DMS114 treated with DMSO at 0.1 percent for 48 hours (cell line): ENCODE data around the gene LRRC3.

ENCODE experiments used
- DNase-seq: peaks from one replicate; lab custom pipeline; 2025; ENCODE audit not compliant: unreplicated experiment; lab: John Stamatoyannopoulos, UW

LRRC3 gene

DNA sequence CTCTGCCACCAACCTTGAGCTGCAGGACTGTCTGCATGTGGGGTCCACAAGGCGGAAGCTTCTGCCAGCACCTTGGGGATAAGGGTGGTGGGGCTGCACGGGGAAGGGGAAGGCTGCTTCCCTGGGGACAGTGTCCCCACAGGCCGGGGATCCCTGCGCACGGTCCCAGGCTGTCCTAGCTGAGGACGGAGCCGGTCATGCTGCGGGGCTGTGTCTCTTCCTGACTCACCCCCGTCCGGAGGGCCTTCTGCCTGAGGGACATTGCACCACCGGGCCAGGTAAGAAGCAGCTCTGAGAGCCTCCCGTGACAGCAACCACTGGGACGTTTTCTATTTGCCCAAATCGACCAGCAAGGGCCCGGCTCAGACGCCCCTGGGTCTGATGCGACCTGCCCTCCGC, 54.8 kb downstream of the LRRC3 start:
- no peak for DNase-seq

DNA sequence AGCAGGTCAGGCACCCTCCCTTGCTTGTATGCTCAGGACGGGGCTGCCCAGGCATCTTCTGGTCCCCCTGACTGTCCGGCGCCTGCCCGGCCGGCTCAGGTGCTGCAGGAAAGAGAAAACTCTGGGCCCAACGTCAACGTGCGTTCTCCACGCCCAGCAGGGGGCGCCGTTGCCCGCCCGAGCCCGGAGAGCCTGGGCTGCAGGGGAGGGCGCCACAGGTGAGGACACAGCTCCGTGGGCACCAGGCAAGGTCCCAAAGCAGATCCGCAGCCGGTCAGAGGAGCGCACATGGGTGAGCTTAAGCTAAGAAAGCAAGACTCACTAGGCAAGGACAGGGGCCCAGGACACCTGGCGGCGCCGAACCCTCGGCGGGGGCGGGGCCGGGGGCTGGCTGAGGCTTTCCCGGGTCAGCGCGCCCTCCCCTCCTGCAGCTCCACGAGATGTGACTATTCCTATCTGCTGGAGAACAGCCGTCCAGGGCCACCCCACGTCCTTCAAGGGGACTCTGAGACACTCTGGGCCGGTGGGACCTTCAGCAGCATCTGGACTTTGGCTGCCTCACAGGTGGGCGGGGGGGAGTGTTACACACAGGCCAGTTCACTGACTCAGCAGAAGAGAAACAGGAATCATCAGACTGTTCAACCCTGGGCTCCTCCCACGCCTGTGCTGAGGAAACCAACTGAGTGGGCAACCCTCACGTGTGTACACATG, 55.4 kb downstream of the LRRC3 start:
- DNase-seq = no peak

DNA sequence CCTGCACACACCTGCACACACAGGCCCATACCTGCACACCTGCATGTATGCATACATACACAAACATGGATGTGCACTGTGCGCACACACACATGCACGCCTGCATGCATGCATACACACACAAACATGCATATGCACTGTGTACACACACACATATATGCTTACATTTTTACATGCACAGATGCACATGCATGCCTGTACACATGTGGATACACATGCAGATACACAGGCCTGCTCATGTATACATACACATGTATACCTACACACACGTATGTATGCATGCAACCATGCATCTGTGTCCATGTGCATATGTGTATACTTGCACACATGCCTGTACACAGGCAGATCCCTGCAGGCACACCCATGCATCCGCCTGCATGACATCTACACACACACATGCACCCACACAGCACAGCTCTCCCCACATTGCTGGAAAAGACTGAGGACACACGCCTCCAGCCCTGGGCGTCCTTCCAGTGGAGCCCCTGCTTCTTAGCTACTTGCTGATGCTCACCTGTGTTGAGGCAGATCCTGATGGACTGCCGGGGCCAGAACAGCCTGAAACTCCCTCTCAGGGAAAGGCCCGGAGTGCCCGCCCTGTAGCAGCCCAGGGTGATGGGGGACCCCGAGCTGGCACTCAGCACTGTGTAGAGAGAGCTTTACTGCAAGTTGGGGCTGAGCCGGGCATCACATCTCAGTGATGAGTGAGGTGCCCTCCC, 56.1 kb downstream of the LRRC3 start:
- no peak for DNase-seq
